Cerebellar nuclear complex (tissue), 1 donor: ENCODE data around the gene C1QTNF9.
"Not testable (repeated sequence)": the region's sequence is repeated elsewhere in the genome, so short reads cannot be mapped to it uniquely, and the experiment has no call there.

Source experiments
- DNase-seq, 2 experiments: peaks; one replicate each; lab custom pipeline; 2025; lab: John Stamatoyannopoulos, UW

Gene C1QTNF9

DNA sequence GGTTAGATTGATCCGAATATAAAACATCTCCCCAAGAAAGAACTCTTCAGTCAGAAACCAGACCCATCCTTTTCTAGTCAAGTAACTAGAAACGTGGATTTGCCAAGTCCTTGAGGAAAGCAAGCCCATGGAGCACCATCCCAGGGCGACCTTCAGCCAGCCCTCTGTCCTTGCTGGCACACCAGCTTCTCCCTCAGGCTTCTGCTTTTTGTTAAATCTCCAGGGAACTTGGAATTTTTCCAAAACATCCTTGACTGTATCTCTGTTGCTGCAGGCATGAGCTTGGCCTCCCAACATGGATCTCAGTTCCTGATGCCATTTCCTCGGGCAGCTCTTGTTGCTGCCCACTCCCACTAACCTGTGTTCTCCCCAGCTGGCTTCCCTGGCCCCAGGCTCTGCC lies 27.1 kb upstream of the C1QTNF9 start:
- DNase-seq = no peak

DNA sequence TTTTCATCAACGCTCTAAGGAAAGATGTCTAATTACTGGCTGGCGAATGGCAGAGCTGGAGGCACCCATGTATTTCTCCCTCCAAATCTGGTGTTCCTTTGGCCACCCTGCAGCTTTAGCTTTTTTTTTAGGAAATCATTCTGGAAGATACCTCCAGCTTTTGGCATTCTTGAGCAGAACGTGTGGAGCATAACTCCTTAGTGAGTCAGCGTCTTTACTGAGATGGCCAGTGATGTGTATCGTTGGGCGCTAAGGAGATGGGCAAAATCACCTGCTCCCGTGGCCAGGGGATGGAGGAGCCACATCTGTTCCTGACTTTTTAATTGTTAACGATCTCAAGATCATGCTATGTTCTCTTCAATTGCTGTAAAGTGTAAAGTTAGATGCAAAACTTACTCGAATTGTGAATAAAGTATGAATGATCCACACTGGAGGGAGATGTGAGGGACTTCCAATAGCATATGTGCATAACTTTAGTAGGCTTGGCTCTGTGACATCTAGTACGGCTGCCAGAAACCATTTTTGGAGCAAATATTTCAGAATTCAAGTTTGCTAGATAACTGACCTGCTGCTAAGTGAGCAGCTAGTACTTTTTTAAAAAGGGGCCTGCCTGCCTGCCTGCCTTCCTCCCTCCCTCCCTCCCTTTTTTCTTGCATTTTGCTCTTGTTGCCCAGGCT lies 24.4 kb upstream of the C1QTNF9 start:
- no peak for DNase-seq

DNA sequence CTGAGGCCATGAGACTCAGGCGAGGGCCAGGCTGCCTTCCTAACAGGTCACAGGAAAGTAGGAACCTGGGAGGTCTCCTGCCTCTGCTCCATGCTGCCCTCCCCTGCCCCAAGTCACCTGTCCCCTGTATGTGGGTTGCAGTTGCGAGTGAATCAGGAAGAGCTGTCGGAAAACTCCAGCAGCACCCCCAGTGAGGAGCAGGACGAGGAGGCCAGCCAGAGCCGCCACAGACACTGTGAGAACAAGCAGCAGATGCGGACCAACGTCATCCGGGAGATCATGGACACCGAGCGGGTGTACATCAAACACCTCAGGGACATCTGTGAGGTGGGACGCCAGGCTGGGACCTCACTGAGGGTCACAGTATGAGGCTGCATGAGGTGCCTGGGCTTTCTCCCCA lies 22.8 kb upstream of the C1QTNF9 start:
- no peak for DNase-seq

DNA sequence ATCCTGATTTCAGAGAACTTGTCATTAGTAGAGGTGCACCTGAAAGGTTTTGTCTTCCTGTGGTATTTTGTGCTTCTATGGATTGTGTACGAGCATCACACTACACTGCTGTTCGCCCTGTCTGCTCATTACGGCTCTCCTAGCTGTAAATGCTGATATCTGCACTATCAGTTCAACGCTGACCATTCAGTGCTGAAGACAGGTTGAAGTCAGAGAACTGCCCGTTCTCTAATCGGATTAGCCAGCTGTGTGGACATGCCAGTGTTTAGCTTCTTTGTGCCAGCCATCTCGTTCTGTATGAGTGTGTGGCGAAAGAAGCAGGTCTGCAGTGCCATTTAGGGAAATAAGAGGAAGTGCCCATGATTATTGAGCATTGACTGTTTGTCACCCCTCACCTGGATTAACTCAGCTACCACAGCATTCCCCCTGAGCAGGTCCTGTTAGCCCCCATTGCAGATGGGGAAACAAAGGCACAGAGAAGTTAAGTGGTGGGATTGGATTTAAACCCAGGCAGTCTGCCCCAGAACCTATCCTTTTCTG lies 21.6 kb upstream of the C1QTNF9 start:
- DNase-seq = no peak

DNA sequence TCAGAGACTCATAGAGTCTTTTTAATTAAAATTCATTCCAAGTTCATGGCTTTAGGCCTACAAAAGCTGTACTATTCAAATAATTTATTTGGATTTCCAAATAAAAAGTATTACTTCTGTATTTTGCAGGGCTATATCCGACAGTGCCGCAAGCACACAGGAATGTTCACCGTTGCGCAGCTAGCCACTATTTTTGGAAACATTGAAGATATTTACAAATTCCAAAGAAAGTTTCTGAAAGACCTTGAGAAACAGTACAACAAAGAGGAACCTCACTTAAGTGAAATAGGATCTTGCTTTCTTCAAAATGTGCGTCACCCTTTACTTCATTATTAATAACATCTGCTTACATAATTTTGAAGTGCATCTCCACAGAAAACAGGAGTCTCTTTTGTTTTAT lies 20.5 kb upstream of the C1QTNF9 start:
- no peak for DNase-seq

DNA sequence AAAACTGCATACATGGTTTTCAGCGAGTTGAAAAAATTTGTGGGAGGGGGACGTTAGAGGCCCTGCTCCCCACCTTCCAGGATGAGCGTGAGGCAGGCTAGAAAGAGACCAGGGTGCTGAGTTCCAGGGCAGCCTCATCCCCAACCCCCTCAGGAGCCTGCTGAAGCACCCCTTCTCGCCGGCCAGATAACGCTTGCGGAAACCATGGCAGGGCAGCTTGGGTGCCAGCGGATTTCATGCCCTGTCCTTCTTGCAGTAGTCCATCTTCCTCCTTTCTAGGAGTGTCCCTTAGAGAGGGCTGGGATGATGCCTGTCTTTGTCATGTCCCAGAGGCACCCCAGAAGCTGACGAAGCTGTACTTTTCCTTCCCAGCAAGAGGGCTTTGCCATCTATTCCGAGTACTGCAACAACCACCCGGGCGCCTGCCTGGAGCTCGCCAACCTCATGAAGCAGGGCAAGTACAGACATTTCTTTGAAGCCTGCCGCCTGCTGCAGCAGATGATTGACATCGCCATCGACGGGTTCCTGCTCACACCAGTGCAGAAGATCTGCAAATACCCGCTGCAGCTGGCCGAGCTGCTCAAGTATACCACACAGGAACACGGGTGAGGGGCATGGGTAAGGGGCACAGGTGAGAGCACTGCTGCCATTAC lies 19.0 kb upstream of the C1QTNF9 start:
- no peak for DNase-seq

DNA sequence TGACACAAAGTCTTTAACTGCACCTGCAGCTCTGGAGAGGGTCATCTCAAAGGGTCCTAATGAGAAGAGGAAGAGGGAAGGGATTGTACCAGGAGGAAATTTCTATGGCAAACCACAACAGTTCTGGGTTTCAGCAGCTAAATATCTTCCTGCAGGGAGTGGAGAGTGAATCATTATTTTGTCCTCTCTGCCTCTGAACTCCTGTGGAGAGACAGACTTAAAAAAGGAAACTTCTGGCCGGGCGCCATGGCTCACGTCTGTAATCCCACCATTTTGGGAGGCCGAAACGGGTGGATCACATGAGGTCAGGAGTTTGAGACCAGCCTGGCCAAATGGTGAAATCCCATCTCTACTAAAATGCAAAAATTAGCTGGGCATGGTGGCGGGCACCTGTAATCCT lies 16.9 kb upstream of the C1QTNF9 start:
- no peak for DNase-seq

DNA sequence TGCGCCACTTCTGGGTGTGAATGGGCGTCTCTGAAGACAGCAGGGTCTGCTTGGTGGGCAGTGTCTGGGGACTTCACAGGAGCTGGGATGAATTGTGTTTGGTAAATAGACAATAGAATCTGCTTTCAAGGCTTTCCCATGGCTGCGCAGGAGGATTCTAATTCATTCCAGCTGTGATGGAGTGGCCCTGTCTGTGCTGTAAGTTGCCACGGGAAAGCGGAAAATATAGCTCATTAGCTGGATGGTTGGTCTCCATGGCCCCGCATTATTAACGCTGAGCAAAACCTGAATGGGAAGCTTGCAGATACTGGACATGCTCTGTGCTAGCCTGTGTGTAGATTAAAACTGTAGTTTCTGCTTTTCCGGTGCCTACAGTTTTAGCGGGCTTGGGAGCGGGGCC lies 15.6 kb upstream of the C1QTNF9 start:
- no peak for DNase-seq

DNA sequence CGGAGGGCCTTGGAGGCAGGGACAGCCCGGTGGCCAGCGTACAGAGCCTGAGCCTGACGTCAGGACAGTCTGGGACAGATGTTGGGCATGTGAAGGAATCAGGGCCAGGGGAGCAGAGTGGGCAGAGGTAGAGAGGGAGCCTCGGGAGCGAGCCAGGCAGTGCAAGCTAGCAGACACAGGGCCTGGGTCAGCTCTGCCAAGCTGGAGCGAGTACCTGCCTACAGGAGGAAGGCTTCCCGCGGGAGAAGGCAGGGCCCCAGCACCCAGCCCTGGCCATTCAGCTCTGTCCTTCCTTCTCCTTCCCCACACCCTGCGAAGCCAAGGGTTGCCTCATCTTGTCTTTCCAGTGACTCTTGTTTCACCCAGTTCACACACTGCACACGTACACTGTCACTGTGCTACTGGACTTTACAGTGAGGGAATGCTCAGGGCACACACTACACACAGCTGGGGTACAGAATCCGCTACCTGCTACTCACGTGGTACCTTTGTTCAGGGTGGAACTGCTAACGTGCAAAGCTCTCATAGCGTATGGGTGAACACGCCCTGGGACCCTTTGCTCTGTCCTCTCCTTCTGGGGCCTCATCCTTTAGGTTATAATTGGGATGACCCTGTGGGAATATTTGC lies 9.8 kb upstream of the C1QTNF9 start:
- no peak for DNase-seq

DNA sequence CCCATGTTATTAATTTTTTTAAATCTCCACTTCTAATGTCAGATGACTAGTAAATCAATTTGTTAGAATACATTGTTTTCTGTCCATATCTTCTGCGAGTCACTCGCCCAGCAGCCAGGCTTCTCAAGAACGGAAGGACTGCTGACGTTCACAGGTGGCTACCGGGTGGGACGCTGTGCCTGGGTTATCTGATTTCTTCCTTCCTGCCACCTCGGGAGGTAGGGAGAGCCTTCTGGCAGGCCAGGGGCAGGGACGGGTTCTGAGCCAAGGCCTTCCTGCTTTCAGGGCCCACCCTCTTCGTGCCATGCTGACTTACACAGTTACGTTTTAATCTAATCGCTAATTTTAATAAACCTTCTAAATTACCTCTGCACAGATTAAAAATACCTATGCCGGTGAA lies 7.9 kb upstream of the C1QTNF9 start:
- no peak for DNase-seq

DNA sequence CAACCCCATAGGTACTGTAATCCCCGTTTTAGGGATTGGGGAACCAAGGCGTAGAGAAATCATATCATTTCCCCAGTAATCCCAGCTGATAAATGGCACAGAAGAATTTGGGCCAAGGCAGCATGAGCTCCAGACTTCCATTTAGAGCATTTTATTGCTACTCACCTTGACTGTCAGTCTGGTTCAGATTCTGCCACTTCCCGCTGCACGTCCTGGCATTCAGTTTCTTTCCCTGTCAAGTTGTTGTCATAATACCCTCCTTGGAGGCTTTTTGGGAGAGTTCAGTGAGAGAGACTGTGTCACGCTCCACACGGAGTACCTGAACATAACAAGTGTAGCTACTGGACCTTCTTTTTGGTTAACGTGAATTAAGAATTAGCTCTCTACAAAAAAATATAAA lies 7.5 kb upstream of the C1QTNF9 start:
- DNase-seq = no peak

DNA sequence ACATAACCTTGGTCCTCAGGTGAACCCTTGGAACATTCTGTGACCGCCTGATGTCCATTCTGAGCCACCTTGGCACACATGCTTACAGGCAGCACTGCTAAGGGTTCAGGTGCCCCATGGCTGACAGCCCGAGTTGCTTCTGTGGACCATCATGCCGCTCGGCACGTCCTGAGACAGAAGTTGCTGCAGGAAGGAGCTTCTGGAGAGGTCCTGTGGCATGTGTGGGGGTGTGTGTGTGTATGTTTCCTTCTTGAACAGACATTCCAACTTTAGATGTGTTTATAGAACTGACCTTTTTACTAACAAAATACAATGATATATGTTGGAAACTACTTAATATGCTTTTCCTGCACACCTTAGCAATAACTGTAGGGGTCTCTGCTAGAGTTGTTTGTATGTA lies 4.8 kb upstream of the C1QTNF9 start:
- DNase-seq = no peak

DNA sequence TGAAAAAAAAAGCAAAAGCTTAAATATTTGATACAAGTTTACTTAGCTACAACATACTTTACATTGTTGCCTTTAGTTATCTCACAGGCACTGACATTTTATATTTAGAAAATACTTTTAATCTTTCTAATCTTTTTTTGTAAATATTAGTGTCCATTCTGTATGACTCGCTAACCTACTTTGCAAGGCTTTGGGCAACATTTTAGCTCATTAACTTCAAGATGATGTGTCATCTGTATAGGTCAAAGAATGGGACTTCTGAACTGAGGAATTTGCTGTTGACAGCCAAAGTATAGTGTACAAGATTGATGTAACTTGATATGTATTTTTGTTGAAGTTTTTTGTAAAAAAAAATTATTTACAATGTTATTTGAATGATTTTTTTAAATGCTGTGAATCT lies 2.7 kb upstream of the C1QTNF9 start:
- DNase-seq = no peak

DNA sequence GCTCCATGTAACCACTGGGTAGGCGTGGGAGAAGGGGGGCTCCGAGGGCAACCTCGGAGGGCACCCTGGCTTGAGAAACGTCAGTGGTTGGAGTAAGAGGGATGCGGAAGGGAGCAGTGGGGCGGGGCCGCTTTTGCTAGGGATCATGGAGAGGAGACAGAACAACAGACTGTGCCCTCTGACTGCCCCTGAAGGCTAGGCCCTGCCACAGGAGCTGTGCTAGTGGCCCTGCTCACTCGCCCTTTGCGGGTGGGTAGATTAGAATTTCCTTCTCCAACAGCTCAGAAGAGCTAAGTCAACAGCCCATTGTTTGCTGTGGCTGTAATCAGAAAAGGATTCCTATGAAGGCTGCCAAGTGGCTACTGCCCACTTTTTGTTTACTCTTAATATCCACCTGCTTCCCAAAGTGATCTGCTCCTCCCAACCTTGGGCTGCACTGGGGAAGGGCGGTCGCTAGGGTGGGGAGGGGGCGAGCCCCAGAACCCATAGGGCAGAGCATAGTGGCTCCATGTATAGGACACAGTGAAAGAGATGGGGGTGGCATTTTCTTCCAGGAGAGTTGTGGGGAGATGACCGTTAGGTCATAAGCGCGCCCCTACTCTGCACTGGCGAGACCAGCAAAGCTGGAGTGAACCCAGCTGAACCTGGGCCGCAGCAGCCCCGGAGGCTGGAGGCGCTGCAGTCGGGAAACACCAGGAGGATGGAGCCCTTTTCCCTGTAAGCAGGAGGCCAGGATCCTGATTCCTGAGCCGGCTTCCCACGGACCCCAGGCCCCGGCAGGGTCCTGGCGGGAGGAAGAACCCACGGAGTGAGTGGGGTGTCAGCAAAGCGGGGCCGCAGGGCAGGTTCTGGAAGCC lies 1.9 kb upstream of the C1QTNF9 start:
- no peak for DNase-seq

DNA sequence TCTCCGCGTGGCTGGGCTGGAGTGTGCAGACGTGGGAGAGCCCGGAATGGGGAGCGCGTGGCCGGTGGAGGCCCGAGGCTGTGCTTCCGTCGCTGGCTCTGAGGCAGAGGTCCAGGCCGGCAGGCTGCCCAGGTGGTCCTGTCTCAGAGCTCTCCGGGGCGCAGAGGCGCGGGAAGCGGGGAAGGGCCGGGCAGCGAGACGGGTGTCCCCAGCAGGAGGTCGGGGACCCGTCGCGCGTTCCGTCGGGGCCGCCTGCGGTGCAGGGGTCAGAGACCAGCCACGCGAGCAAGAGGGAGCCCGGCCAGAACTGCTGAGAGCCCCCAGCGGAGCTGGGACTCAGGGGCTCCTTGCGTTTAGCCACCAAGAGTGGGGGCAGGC lies 1.3 kb upstream of the C1QTNF9 start:
- DNase-seq = no peak

DNA sequence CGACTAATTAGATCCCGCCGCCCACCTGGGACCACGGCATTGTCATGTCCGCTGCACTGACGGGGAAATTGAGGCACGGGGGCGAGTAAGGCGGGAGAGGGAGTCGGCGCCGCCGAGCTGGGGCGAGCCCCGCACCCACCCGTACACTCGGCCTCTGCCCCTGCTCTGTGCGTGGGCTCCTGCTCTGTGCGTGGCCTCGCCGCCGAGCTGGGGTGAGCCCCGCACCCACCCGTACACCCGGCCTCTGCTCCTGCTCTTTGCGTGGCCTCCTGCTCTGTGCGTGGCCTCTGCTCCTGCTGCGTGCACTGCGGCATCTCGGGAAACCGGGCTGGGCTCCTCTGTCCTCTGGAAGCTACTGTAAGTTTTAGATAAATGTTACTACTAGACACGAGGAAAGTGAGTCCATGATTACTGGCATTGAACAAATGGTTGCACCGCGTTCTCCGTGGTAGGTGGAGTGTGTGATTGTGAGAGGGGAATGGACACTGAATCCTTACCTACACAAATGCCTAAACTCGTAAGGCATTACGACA lies 826 bp upstream of the C1QTNF9 start:
- DNase-seq = no peak

DNA sequence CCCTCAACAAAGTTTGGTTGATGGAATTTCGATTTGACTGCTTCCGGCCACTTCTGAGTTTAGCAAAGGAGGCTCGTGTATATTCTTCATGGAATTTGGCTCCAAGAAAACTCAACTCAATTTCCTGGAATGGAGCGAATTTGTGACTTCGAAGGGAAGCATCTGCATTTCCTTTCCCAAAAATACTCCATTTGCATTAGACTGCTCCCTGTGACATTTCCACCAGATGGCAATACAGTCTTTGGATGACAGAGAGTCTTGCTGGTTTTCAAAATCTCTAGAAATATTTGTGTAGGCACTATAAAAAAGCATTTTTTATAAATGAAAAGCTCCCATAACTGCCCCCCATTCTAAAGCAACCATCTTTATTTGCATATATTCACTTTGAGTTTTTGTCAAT lies 4.1 kb downstream of the C1QTNF9 start:
- no peak for DNase-seq

DNA sequence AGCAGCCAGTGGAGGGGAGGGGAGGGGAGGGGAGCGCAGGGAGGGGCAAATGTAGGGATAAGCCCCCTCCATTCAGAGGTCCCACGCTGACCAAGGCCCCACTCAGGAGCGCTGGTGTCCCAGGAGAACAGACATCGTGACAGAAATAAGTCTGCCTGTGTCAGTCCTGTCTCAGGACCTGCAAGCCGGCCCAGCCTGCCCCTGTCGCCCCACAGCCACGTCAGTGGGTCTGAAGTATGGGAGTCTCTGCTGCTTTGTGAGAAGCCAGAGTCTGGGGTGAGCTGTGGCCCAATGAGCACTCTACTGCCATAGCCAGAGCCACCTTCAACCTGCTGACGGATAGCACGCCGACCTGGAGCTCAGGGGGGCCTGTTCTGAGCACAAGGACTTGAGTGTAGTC lies 8.5 kb downstream of the C1QTNF9 start:
- DNase-seq = not testable (repeated sequence)

DNA sequence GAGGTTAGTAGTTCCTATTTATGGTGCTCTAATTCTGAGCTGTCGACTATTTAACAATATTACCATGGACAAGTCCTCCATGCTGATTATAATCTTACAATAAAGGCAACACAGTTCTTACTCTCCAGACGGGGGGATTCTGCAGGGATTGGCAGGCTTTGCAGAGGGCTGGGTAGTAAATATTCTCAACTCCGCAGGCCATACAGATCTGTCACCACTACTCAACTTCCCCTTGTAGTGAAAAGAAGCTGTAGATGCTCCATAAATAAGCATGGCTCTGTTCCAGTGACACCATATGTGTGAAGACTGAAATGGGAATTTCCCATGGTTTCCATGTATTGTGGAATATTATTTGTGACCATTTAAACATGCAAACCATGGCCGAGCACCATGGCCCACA lies 9.5 kb downstream of the C1QTNF9 start:
- DNase-seq = not testable (repeated sequence)

DNA sequence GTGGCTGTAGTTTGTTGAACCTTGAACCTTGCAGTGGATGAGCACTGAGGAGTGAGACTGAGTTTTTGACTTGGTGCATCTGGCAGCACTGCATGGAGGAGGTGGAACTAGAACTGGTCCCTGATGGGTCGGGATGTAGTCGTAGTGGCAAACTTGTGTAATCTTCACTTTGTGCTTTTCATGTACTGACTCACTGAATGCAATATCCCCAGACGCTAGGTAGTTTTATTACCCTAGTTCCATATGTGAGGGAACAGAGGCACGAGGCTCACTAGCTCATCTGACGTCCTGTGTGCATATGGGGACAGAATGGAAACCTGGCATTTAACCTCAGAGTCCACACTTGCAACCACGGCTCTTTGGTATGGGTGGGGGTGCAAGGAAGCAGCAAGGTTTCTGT lies 10.3 kb downstream of the C1QTNF9 start:
- DNase-seq = not testable (repeated sequence)

DNA sequence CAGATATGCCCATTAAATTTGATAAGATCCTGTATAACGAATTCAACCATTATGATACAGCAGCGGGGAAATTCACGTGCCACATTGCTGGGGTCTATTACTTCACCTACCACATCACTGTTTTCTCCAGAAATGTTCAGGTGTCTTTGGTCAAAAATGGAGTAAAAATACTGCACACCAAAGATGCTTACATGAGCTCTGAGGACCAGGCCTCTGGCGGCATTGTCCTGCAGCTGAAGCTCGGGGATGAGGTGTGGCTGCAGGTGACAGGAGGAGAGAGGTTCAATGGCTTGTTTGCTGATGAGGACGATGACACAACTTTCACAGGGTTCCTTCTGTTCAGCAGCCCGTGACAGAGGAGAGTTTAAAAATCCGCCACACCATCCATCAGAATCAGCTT lies 12.0 kb downstream of the C1QTNF9 start:
- not testable (repeated sequence) for DNase-seq

DNA sequence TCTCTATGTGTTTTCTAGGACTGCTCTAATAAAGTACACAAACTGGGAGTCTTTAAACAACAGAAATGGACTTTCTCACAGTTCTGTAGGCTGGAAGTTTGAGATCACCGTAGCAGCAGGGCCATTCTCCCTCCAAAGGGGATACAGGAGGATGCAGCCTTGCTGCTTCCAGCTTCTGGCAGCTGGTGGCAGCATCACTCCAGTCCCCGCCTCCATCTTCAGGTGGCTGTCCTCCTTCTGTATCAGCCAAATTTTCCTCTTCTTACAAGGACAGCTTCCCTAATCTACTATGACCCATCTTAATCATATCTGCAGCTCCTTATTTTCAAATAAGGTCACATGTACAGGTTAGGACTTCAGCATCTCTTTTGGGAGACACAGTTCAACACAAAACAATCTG lies 13.1 kb downstream of the C1QTNF9 start:
- DNase-seq = not testable (repeated sequence)
